Common myeloid progenitor, CD34-positive (primary cell): ENCODE measurements around the gene FANCC. TPM values are rescaled to one million over a fixed set of nuclear protein-coding genes. Genes with fewer than 3 reads are reported as not detected.

ENCODE experiments used
- CTCF ChIA-PET: fragments of 350-600 bp; sonication (Branson Sonifier 250); formaldehyde crosslinking; loops from one replicate; lab custom pipeline; 2021; ENCODE audit warnings: antibody characterized with exemption; lab: Charles Lee
- POLR2A ChIA-PET: fragments of 350-600 bp; sonication (Branson Sonifier 250); formaldehyde crosslinking; loops from one replicate; lab custom pipeline; 2021; ENCODE audit warnings: antibody characterized with exemption; lab: Charles Lee
- DNase-seq, 3 donors: peaks; one replicate each; pipeline versions ENCODE4 v3.0.0 to v3.0.0-alpha.2; 2013
- H3K27ac ChIP-seq, 2 experiments: 1 replicate in 1 of 2; 2 replicates in 1 of 2; pipeline ENCODE4 v1.7.0; 2013; ENCODE audit warnings: inconsistent platforms in 2 of 2, low read length in 2 of 2, mild to moderate bottlenecking in 2 of 2, low read depth in 1 of 2, moderate library complexity in 1 of 2; ENCODE audit not compliant: severe bottlenecking in 2 of 2, insufficient read depth in 1 of 2, poor library complexity in 1 of 2
- H3K27me3 ChIP-seq, 5 experiments: replicated peaks in 2 of 5; 1 replicate in 3 of 5; 2 replicates in 2 of 5; pipeline versions ENCODE4 v1.6.1 to v1.7.0; 2013; ENCODE audit warnings: low read length in 4 of 5, mild to moderate bottlenecking in 2 of 5, moderate library complexity in 2 of 5, inconsistent platforms in 1 of 5; ENCODE audit not compliant: insufficient read depth in 5 of 5, control insufficient read depth in 4 of 5
- H3K36me3 ChIP-seq, 4 experiments: 1 replicate in 2 of 4; 2 replicates in 2 of 4; pipeline versions ENCODE4 v1.6.1 to v1.7.0; 2013; ENCODE audit warnings: low read length in 3 of 4, control low read depth in 1 of 4, mild to moderate bottlenecking in 1 of 4; ENCODE audit not compliant: control insufficient read depth in 4 of 4, insufficient read depth in 4 of 4
- H3K4me1 ChIP-seq, 4 experiments: 1 replicate in 3 of 4; 2 replicates in 1 of 4; pipeline versions ENCODE4 v1.6.1 to v1.7.1; 2013; ENCODE audit warnings: low read length in 3 of 4, mild to moderate bottlenecking in 3 of 4, control low read depth in 1 of 4, inconsistent platforms in 1 of 4, moderate library complexity in 1 of 4; ENCODE audit not compliant: control insufficient read depth in 4 of 4, insufficient read depth in 4 of 4; ENCODE audit errors: control extremely low read depth in 1 of 4
- H3K4me3 ChIP-seq, 7 experiments: 1 replicate in 4 of 7; 2 replicates in 3 of 7; pipeline versions ENCODE4 v1.5.1 to v1.7.0; 2013; ENCODE audit warnings: mild to moderate bottlenecking in 7 of 7, low read length in 6 of 7, moderate library complexity in 6 of 7, inconsistent platforms in 2 of 7, low read depth in 2 of 7, control low read depth in 1 of 7; ENCODE audit not compliant: insufficient read depth in 4 of 7, control insufficient read depth in 1 of 7; ENCODE audit errors: extremely low read depth in 1 of 7
- H3K9me3 ChIP-seq, 5 experiments: 1 replicate in 4 of 5; 2 replicates in 1 of 5; pipeline versions ENCODE4 v1.6.1 to v1.7.1; 2013; ENCODE audit warnings: low read length in 4 of 5, mild to moderate bottlenecking in 2 of 5, inconsistent platforms in 1 of 5, low read depth in 1 of 5, moderate library complexity in 1 of 5; ENCODE audit not compliant: control insufficient read depth in 4 of 5, insufficient read depth in 2 of 5; ENCODE audit errors: control extremely low read depth in 1 of 5
- WGBS: methylation state at CpG from one replicate; pipeline ENCODE4 v1.1.5; 2013; ENCODE audit not compliant: insufficient coverage; 5-methylcytosine and 5-hydroxymethylcytosine counted together
- polyA plus RNA-seq: library from polyadenylated mRNA; unstranded; fragments of 120-200 nt; gene quantifications from one replicate; pipeline ENCODE4 v1.2.1, GENCODE V29; 2013

FANCC gene, protein sequence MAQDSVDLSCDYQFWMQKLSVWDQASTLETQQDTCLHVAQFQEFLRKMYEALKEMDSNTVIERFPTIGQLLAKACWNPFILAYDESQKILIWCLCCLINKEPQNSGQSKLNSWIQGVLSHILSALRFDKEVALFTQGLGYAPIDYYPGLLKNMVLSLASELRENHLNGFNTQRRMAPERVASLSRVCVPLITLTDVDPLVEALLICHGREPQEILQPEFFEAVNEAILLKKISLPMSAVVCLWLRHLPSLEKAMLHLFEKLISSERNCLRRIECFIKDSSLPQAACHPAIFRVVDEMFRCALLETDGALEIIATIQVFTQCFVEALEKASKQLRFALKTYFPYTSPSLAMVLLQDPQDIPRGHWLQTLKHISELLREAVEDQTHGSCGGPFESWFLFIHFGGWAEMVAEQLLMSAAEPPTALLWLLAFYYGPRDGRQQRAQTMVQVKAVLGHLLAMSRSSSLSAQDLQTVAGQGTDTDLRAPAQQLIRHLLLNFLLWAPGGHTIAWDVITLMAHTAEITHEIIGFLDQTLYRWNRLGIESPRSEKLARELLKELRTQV
- 4.1 TPM for polyA plus RNA-seq

DNA sequence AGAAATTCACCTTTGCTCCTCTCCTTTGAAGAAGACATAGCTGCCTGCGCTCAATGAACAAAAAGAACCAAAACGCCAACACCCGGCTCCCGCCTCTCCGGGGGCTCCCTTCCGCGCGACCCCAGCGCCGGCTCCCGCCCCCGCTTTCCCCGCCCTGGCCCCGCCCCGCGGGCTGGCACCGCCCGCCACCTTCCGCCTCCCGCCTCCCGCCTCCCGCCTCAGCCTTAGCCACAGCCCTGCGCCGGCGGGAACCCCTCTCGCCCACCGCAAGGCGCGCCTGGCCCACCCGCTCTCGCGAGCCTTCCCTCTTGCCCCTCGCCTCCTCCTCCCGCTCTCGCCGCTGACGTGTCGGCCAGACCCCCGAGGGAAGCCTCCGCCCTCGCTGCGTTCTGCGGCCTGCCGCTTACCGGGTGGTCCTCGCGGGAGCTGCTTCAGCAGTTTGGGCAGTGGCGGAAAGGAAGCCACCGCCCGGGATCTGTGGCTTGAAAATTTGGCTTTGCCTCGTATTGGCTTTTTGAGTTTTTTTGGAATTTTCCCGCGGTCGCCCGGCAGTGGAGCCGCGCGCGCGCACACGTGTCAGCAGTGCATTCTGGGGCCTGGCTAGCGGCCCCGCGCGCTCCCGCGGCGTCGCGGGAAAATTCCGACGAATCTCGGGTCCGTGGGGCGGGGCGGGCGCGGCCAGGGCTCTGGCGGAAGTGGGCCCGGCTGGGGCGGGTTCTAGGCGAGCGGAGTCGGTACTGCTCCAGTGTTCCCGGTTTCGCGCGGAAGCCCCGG lies at the start of gene FANCC:
TSS of gene FANCC (minus strand) at position 591 of the 774 bp plus-strand sequence. CDS start 68,418 bp downstream, outside the sequence.
- H3K27me3 ChIP-seq = peaks cover 0 to 3% (median 0%) of the 10 kb centered on the region in 5 experiments
- ChIA-PET POLR2A (interaction anchor here (0.7 kb wide), 1 partner anchor 928 kb away, joined by 3 read pairs; no protein-coding TSS in a partner anchor), CTCF (interaction anchor here (1.0 kb wide), 1 partner anchor 24 kb away, joined by 3 read pairs; no protein-coding TSS in a partner anchor)
- H3K36me3 ChIP-seq = no peaks in the 10 kb centered on the region
- H3K4me1 ChIP-seq = peaks cover 3 to 22% (median 12%) of the 10 kb centered on the region in 4 experiments
- H3K27ac ChIP-seq = peak within 1 kb of the TSS; percentile 66 to 90
- peak within 1 kb of the TSS; percentile 81 to 93 (median 88) for H3K4me3 ChIP-seq
- H3K9me3 ChIP-seq = no peaks in the 10 kb centered on the region
- under 1% methylated on average over 54 of the region's 89 CpGs for WGBS
- peak; percentile 95 to 98 (median 96) for DNase-seq

DNA sequence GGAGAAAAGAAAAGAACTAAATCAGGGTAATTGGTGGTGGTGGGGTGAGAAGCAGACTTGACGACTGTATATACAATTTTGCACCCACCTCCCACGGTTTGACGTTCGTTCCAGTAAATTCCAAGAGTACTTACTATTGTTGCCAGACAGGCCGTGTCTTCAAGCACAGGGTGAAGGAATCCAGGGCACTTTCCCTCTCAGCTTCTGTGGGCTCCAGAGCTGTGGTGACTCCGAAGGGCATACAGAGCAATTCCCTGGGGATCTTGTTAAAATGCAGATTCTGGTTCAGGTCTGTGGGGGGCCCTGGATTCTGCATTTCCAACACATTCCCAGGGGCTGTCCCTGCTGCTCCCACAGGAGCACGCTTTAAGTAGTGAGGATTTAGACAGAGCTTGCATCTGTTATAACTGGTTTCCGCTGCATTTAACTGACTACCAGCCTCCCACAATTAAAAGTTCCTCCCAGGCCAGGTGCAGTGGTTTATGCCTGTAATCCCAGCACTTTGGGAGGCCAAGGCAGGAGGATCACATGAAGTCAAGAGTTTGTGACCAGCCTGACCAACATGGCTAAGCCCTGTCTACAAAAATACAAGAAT lies 49.3 kb upstream of the FANCC start:
- Histone ChIP-seq H3K36me3 (no peaks in the 10 kb centered on the region), H3K27me3 (peaks cover 5 to 68% (median 20%) of the 10 kb centered on the region in 5 experiments), H3K9me3 (peaks cover 0 to 5% (median 0%) of the 10 kb centered on the region in 5 experiments), H3K4me3 (no peak overlapping the region), H3K27ac (no peak overlapping the region), H3K4me1 (no peaks in the 10 kb centered on the region)
- DNase-seq = no peak
- CTCF ChIA-PET = no interaction called here
- POLR2A ChIA-PET = no interaction called here
- 86% methylated on average over 7 of the region's 8 CpGs for WGBS

- no peaks in the 10 kb centered on the region for H3K4me1 ChIP-seq
- H3K27ac ChIP-seq = no peak overlapping the region
- H3K36me3 ChIP-seq = no peaks in the 10 kb centered on the region
- H3K27me3 ChIP-seq = peaks cover 5 to 71% (median 20%) of the 10 kb centered on the region in 5 experiments
- DNase-seq = no peak
- ChIA-PET CTCF (no interaction called here), POLR2A (no interaction called here)
- peaks cover 0 to 5% (median 0%) of the 10 kb centered on the region in 5 experiments for H3K9me3 ChIP-seq
- no CpG with 5 or more reads among the region's 4 CpGs for WGBS
- no peak overlapping the region for H3K4me3 ChIP-seq
These were observed 48.3 kb upstream of the FANCC start for GRCh38 chr9:95365766-95366165.

GRCh38 chr9:95363051-95363841 lies 45.7 kb upstream of the FANCC start:
- Histone ChIP-seq H3K27ac (no peak overlapping the region), H3K9me3 (peaks cover 0 to under 1% (median 0%) of the 10 kb centered on the region in 5 experiments), H3K4me1 (no peaks in the 10 kb centered on the region), H3K4me3 (no peak overlapping the region), H3K36me3 (no peaks in the 10 kb centered on the region), H3K27me3 (peaks cover 5 to 57% (median 23%) of the 10 kb centered on the region in 5 experiments)
- ChIA-PET CTCF (interaction anchor here (2.1 kb wide), 1 partner anchor 9 kb away, joined by 4 read pairs; no protein-coding TSS in a partner anchor), POLR2A (no interaction called here)
- WGBS = 84% methylated on average over 8 of the region's 12 CpGs
- no peak for DNase-seq

- no peaks in the 10 kb centered on the region for H3K4me1 ChIP-seq
- ChIA-PET POLR2A (no interaction called here), CTCF (interaction anchor here (0.6 kb wide), 1 partner anchor 11 kb away, joined by 3 read pairs; no protein-coding TSS in a partner anchor)
- no peak overlapping the region for H3K27ac ChIP-seq
- H3K9me3 ChIP-seq = no peaks in the 10 kb centered on the region
- 76% methylated on average over 5 of the region's 8 CpGs for WGBS
- no peak for DNase-seq
- H3K27me3 ChIP-seq = peaks cover 7 to 50% (median 16%) of the 10 kb centered on the region in 5 experiments
- no peaks in the 10 kb centered on the region for H3K36me3 ChIP-seq
- no peak overlapping the region for H3K4me3 ChIP-seq
These were observed 43.4 kb upstream of the FANCC start for GRCh38 chr9:95360866-95361265.

GRCh38 chr9:95357316-95357715 lies 39.8 kb upstream of the FANCC start:
- DNase-seq = no peak
- Histone ChIP-seq H3K4me1 (no peaks in the 10 kb centered on the region), H3K9me3 (no peaks in the 10 kb centered on the region), H3K4me3 (no peak overlapping the region), H3K27me3 (peaks cover 4 to 44% (median 10%) of the 10 kb centered on the region in 5 experiments), H3K36me3 (no peaks in the 10 kb centered on the region), H3K27ac (no peak overlapping the region)
- ChIA-PET CTCF (no interaction called here), POLR2A (no interaction called here)
- WGBS = 94% methylated on average over 6 of the region's 8 CpGs
